Endodermal cell (in vitro differentiated cells): ENCODE results near the gene ZACN. TPM values are rescaled to one million over a fixed set of nuclear protein-coding genes. Genes with fewer than 3 reads are reported as not detected.
"Not testable (repeated sequence)": the region's sequence is repeated elsewhere in the genome, so short reads cannot be mapped to it uniquely, and the experiment has no call there.

Source experiments
- DNase-seq: peaks from one replicate; pipeline ENCODE4 v3.0.0-alpha.2; 2017
- H3K27ac ChIP-seq: 2 replicates; pipeline ENCODE4 v1.5.1; 2013; ENCODE audit warnings: mild to moderate bottlenecking, low read depth, low read length, moderate library complexity
- H3K27me3 ChIP-seq: 2 replicates; pipeline ENCODE4 v1.6.1; 2013; ENCODE audit warnings: mild to moderate bottlenecking, low read length, moderate library complexity; ENCODE audit not compliant: insufficient read depth, control insufficient read depth, poor library complexity, severe bottlenecking
- H3K36me3 ChIP-seq: 2 replicates; pipeline ENCODE4 v1.7.0; 2013; ENCODE audit warnings: mild to moderate bottlenecking, low read length, moderate library complexity; ENCODE audit not compliant: control insufficient read depth, insufficient read depth
- H3K4me1 ChIP-seq: one replicate; pipeline ENCODE4 v1.7.0; 2013; ENCODE audit warnings: low read length; ENCODE audit not compliant: control insufficient read depth, insufficient read depth
- H3K4me3 ChIP-seq: 2 replicates; pipeline ENCODE4 v1.5.1; 2013; ENCODE audit warnings: mild to moderate bottlenecking, low read length, moderate library complexity
- H3K9ac ChIP-seq: 2 replicates; pipeline ENCODE4 v1.6.1; 2013; ENCODE audit warnings: mild to moderate bottlenecking, low read length, moderate library complexity; ENCODE audit not compliant: poor library complexity, severe bottlenecking; ENCODE audit errors: extremely low read depth
- H3K9me3 ChIP-seq: 2 replicates; pipeline ENCODE4 v1.6.1; 2013; ENCODE audit warnings: mild to moderate bottlenecking, low read length, moderate library complexity; ENCODE audit not compliant: control insufficient read depth
- H3K27ac Mint-ChIP-seq: 2 replicates; pipeline ENCODE4 v1.8.0; 2020; ENCODE audit warnings: mixed read lengths
- H3K27me3 Mint-ChIP-seq: 2 replicates; pipeline ENCODE4 v1.8.0; 2021; ENCODE audit warnings: mild to moderate bottlenecking, mixed read lengths; ENCODE audit not compliant: insufficient read depth
- H3K36me3 Mint-ChIP-seq: 2 replicates; pipeline ENCODE4 v1.8.0; 2020; ENCODE audit warnings: low read depth, mixed read lengths
- H3K4me1 Mint-ChIP-seq: 2 replicates; pipeline ENCODE4 v1.8.0; 2020; ENCODE audit warnings: mixed read lengths
- H3K4me3 Mint-ChIP-seq: 2 replicates; pipeline ENCODE4 v1.8.0; 2020; ENCODE audit warnings: mild to moderate bottlenecking, moderate library complexity, mixed read lengths
- H3K9me3 Mint-ChIP-seq: 2 replicates; pipeline ENCODE4 v1.8.0; 2020; ENCODE audit warnings: mild to moderate bottlenecking, mixed read lengths
- CTCF ChIP-seq: fragments of 200-600 bp; sonication (generic); conservative IDR thresholded peaks from 2 replicates; pipeline ENCODE4 v1.5.0; 2021; ENCODE audit warnings: antibody characterized with exemption, mild to moderate bottlenecking
- WGBS, 2 experiments: methylation state at CpG; one replicate each; pipeline versions ENCODE4 v1.1.5 to v1.1.7; 2013; ENCODE audit warnings: missing lambda C conversion rate in 2 of 2, mixed read lengths in 1 of 2; ENCODE audit not compliant: insufficient coverage in 1 of 2, insufficient read length in 1 of 2; 5-methylcytosine and 5-hydroxymethylcytosine counted together
- total RNA-seq, 2 donors: library from RNA; stranded (reverse); fragmentation: NEBNext Ultra II Directional in 1 of 2; extraction: Animal tissue kit (Norgen Biotek cat#: 25700) in 1 of 2; gene quantifications; 2 replicates in 1 of 2; 3 replicates in 1 of 2; pipeline ENCODE4 v1.2.1, GENCODE V29; 2021

Gene ZACN
- total RNA-seq, 2 donors from 2014 or later, result 0.09 TPM; not detected in 1

GRCh38 chr17:76056882-76057281, 22.1 kb upstream of the ZACN start:
- peaks cover 89% of the 10 kb centered on the region for H3K36me3 ChIP-seq

GRCh38 chr17:76058264-76058663, 20.7 kb upstream of the ZACN start:
- not testable (repeated sequence) for H3K9me3 Mint-ChIP-seq, H3K27ac ChIP-seq, H3K27ac Mint-ChIP-seq, H3K4me3 ChIP-seq, H3K27me3 ChIP-seq, H3K27me3 Mint-ChIP-seq, H3K4me1 ChIP-seq, H3K9ac ChIP-seq, H3K4me3 Mint-ChIP-seq, DNase-seq, H3K9me3 ChIP-seq, H3K4me1 Mint-ChIP-seq
- peaks cover 88% of the 10 kb centered on the region for H3K36me3 ChIP-seq
- peaks cover 70% of the 10 kb centered on the region for H3K36me3 Mint-ChIP-seq
- 96 to 98% methylated on average over 5 to 6 of the region's 6 CpGs for WGBS, 2 experiments

More at GRCh38 chr17:76056882-76057281, 22.1 kb upstream of the ZACN start:
- no peak overlapping the region for H3K4me3 ChIP-seq
- no peaks in the 10 kb centered on the region for H3K4me1 Mint-ChIP-seq
- WGBS, 2 experiments, result 96 to 100% methylated on average over 3 of the region's 3 CpGs
- H3K4me3 Mint-ChIP-seq, result no peak overlapping the region
- DNase-seq, result no peak
- no peak overlapping the region for H3K27ac Mint-ChIP-seq
- no peak overlapping the region for H3K27ac ChIP-seq
- H3K9me3 ChIP-seq, result no peaks in the 10 kb centered on the region
- no peaks in the 10 kb centered on the region for H3K27me3 ChIP-seq
- no peaks in the 10 kb centered on the region for H3K27me3 Mint-ChIP-seq
- no peaks in the 10 kb centered on the region for H3K9me3 Mint-ChIP-seq
- no peaks in the 10 kb centered on the region for H3K4me1 ChIP-seq
- TF ChIP-seq CTCF, result no peak
- peaks cover 68% of the 10 kb centered on the region for H3K36me3 Mint-ChIP-seq
- H3K9ac ChIP-seq, result no peak overlapping the region

- WGBS, 2 experiments, result 93 to 97% methylated on average over 14 to 15 of the region's 15 CpGs
- no peak overlapping the region for H3K4me3 ChIP-seq
- H3K36me3 Mint-ChIP-seq, result peaks cover 74% of the 10 kb centered on the region
Observed at GRCh38 chr17:76063875-76064546, 15.0 kb upstream of the ZACN start.

More at GRCh38 chr17:76063875-76064546, 15.0 kb upstream of the ZACN start:
- DNase-seq, result no peak
- H3K27ac ChIP-seq, result no peak overlapping the region
- no peaks in the 10 kb centered on the region for H3K27me3 ChIP-seq
- H3K9ac ChIP-seq, result no peak overlapping the region
- no peak for TF ChIP-seq CTCF
- Mint-ChIP-seq H3K27ac (peak overlapping the region; percentile 26), H3K4me3 (no peak overlapping the region), H3K27me3 (no peaks in the 10 kb centered on the region), H3K4me1 (no peaks in the 10 kb centered on the region), H3K9me3 (no peaks in the 10 kb centered on the region)
- H3K36me3 ChIP-seq, result peaks cover 87% of the 10 kb centered on the region
- no peaks in the 10 kb centered on the region for H3K9me3 ChIP-seq
- no peaks in the 10 kb centered on the region for H3K4me1 ChIP-seq
